Medulla oblongata (tissue), 1 donor: ENCODE results near the gene INTS2.
"Not testable (repeated sequence)": the region's sequence is repeated elsewhere in the genome, so short reads cannot be mapped to it uniquely, and the experiment has no call there.

ENCODE experiments used
- DNase-seq: peaks from one replicate; pipeline ENCODE4 v3.0.0-alpha.2; 2015; ENCODE audit errors: extremely low spot score

INTS2 gene

DNA sequence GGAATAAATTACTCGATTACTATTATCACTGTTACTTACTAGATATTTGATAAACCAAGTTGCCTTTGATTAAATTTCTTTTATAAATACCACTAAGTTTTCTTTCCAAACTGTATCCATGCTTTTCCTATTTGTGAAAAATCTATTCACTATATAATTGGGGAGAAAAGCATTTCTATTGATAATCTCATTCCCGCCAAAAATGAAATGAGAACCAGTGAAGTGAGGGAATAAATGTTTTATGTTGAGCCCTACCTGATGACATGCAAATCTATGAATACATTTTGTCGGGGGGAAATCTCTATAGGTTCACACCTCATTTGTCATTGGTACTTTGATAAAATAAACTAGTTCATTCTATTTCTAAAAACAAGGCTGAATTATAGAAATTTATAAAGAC, 80.1 kb downstream of the INTS2 start:
- DNase-seq: no peak

GRCh38 chr17:61846761-61847375, 80.9 kb downstream of the INTS2 start:
- no peak for DNase-seq

GRCh38 chr17:61846088-61846487, 81.7 kb downstream of the INTS2 start:
- DNase-seq: no peak

- DNase-seq: no peak
Measured at GRCh38 chr17:61843435-61843834, 84.3 kb downstream of the INTS2 start.

GRCh38 chr17:61842899-61843298, 84.9 kb downstream of the INTS2 start:
- DNase-seq: no peak

GRCh38 chr17:61839300-61839786, 88.4 kb downstream of the INTS2 start:
- no peak for DNase-seq

- peak; percentile 45 for DNase-seq
Measured at GRCh38 chr17:61837175-61838051, 90.4 kb downstream of the INTS2 start.

DNA sequence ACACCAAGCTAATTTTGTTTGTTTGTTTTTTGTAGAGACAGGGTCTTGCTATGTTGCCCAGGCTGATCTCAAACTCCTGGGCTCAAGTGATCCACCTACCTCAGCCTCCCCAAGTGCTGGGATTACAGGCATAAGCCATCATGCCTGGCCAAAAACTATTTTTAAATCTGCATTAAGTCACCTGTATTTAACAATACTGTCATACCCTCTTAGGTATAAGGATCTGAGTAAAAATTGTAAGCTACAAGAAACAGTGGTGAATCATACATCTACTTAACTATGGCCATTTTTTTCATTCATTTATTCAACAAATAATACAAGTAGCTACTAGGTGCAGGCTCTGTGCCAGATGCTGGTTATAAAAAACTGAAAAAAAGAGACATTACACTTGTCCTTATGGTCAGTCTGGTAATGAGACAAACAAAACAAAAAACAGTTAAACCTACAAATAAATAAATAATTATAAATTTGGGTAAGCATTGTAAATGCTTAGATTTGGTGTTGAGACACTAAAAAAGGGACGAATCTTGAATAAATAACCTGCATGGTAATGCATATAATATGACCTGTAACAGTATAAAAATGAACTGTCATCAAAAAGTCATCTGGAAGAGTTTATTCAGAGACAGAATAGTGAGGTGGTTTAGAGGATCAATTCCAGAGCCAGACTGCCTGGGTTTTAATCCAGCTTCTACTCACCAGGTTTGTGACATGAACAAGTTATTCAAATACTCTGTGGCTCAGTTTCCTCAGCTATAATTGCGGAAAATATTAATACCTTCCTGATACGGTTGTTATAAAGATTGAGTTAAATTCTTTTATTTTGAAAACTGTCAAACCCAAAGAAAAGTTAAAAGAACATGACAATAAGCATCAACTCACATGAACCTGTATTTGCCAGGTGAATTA, 91.3 kb downstream of the INTS2 start:
- no peak for DNase-seq

- DNase-seq: no peak
Measured at GRCh38 chr17:61835606-61836005, 92.2 kb downstream of the INTS2 start.

- DNase-seq: no peak
Measured at GRCh38 chr17:61834610-61835009, 93.2 kb downstream of the INTS2 start.

GRCh38 chr17:61833536-61834193, 94.1 kb downstream of the INTS2 start:
- DNase-seq: no peak

DNA sequence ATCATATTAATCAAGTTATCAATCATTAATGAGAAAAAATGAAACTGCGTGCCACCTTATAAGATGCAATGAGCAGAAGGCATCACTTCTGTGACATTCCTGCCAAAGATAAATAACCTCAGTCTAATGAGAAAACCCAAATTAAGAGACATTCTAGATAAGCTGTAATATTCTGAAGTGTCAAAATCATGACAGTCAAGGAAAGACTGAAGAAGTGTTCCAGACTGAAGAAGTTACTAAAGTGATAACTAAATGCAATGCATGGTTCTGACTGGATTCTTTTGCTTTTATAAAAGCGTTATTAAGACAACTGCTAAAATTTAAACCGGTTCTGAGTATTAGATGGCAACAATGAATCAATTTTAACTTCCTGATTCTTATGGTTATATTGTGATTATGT, 95.3 kb downstream of the INTS2 start:
- no peak for DNase-seq

GRCh38 chr17:61831099-61831498, 96.7 kb downstream of the INTS2 start:
- no peak for DNase-seq

DNA sequence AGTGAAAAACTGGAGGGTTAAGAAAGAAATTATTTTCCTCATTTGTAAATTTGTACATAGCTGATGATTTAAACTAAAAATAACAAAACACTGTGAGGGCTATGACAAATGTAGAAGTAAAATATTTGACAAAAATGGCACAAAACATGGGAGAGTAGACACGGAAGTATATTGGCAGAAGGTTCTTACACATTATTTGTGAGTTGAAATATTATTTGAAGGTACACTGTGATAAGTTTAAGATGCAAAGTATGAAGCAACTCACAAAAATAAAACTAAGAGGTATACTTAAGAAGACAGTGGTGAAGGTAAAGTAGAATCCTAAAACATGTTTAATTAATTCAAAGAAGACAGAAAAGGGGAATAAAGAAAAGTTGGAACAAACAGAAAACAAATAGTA, 99.1 kb downstream of the INTS2 start:
- no peak for DNase-seq

- no peak for DNase-seq
Measured at GRCh38 chr17:61827649-61828395, 100.0 kb downstream of the INTS2 start.

DNA sequence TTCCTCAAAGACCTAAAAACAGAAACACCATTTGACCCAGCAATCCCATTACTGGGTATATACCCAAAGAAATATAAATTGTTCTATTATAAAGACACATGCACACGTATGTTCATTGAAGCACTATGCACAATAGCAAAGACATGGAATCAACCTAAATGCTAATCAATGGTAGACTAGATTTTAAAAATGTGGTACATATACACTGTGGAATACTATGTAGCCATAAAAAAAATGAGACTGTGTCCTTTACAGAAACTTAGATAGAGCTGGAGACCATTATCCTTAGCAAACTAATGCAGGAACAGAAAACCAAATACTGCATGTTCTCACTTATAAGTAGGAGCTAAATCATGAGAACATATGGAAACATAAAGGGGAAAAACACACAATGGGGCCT, 100.9 kb downstream of the INTS2 start:
- DNase-seq: not testable (repeated sequence)

DNA sequence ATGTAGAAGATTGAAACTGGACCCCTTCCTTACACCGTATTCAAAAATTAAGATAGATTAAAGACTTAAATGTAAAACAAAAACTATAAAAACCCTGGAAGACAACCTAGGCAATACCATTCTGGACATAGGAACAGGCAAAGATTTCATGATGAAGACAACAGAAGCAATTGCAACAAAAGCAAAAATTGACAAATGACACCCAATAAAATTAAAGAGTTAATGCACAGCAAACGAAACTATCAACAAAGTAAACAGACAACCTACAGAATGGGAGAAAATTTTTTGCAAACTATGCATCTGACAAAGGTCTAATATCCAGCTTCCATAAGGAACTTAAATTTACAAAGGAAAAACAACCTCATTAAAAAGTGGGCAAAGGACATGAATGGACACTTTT, 101.6 kb downstream of the INTS2 start:
- not testable (repeated sequence) for DNase-seq

DNA sequence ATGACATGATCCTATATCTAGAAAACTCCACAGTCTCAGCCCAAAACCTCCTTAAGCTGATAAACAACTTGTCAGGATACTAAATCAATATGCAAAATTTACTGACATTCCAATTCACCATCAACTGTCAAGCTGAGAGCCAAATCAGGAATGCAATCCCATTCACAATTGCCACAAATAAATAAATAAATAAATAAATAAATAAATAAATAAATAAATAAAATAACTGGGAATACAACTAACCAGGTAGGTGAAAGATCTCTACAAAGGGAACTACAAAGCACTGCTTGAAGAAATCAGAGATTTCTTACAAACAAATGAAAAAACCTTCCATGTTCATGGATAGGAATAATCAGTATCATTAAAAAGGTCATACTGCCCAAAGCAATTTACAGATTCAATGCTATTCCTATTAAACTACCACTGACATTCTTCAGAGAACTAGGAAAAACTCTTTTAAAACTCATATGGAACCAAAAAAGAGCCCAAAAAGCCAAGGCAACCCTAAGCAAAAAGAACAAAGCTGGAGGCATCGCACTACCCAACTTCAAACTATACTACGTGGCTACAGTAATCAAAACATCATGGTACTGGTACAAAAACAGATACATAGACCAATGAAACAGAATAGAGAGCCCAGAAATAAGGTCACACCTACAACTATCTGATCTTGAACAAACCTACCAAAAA, 102.2 kb downstream of the INTS2 start:
- no peak for DNase-seq

DNA sequence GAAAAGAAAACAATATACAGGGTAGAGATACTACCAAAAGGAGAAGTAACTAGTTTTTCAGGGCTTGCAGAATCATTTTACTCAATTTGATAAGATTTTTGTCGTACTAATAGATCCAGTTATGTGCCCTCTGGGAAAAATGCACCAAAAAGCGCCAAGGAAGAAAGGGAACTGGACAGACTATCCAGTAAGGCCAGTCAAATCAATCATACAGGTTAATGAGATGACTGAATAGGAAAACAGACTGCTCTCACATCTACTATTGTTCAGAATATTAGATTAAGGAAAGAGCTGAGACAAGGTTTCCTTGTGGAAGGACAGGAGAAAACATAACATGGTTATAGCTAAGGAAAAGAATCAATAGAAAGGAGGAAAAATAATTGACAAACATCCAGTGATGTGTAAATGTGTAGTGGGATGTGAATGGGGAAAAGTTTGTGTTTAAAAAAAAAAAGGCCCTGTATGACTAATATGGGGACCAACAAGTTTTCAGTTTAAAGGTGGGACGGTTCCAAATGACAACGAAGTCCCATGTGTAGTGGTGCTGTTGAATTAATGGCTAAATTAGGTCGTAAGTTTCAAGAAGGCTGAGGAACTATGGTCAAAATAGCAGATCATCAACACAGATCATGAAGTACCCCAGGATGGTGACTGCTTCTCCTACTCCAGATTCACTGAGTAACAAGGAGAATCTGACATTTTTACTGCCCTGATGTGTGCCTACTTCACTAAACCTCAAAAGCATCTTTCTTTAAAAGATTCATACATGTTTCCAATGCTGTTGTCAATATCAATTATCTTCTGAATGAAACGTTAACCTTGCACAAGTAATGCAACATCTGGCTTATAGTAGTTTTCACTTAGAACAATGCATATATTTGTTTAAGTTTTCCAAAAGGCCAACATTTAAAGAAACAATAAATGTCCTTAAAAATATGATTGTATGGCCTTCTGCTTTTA, 105.2 kb downstream of the INTS2 start:
- no peak for DNase-seq
